Activated naive CD4-positive, alpha-beta T cell treated with anti-CD3 and anti-CD28 coated beads, Interleukin-2, amount 50 U/mL, for 72 hours (primary cell): ENCODE measurements around the gene ANKRD33. TPM values are rescaled to one million over a fixed set of nuclear protein-coding genes. Genes with fewer than 3 reads are reported as not detected.

ENCODE experiments used
- ATAC-seq, 2 donors: fragments of 150-1000 bp; cut with Tn5 transposase; 2 replicates each; pipeline ENCODE4 v1.10.0; 2021; ENCODE audit warnings: mild to moderate bottlenecking in 2 of 2, moderate library complexity in 2 of 2
- DNase-seq, 2 donors: peaks; one replicate each; pipeline ENCODE4 v3.0.0; 2021 to 2022; ENCODE audit warnings: low spot score in 2 of 2
- H3K27ac Mint-ChIP-seq, 2 donors: one replicate each; pipeline ENCODE4 v1.8.0; 2022; ENCODE audit warnings: mild to moderate bottlenecking in 2 of 2, mixed read lengths in 2 of 2
- H3K36me3 Mint-ChIP-seq, 2 donors: one replicate each; pipeline ENCODE4 v1.8.0; 2022; ENCODE audit warnings: mixed read lengths in 2 of 2
- H3K9me3 Mint-ChIP-seq, 2 donors: one replicate each; pipeline ENCODE4 v1.8.0; 2022; ENCODE audit warnings: mixed read lengths in 2 of 2
- total RNA-seq, 2 donors: library from RNA; stranded (reverse); gene quantifications; one replicate each; pipeline ENCODE4 v1.2.3, GENCODE V29; 2022

The ANKRD33 gene
- total RNA-seq, 2 donors from 2014 or later = not detected

DNA sequence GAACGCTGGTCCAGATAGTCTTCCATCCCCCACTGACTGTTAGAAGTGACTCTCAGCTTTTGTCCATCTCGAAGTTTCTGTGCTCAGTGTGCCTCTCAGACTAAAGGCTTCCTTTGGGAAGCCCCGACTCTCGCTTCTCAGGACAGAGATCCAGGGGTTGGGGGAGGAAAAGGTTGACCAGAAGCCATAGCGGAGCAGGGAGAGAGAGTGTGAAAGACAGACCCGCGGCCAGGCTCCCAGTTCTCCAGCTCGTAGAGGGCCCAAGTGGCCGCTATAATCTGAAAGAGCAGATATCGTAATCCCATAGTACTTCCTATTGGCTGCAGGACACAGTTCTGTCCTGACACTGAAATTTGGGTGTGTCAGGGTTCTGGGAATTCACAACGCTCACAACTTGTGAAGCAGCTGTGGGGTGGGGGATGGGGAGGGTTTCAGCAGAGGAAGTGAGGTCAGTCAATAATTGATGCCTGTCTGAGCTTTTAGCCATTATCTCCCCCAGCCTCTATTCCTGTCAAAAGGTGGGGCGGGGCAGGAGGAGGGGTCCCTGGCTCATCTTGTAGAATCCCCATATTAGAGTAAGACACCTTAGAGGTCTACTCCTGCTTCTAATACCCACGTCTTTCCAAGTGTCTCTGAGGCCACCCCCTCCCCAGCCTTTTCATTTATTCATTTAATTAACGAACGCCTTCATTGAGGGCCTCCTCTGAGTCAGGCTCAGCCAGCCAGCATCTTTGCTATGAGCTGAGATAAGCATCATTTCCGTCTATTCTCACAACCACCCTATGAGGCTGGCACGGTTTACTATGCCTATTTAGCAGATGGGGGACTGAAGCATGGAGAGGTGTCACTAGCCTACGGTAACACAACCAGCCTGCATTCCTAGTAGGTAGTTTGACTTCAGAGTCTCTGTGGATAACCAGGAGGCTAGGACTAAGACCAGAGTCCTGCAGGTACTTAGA is 17.8 kb downstream of the ANKRD33 start:
- Mint-ChIP-seq H3K9me3 (no peaks in the 10 kb centered on the region), H3K36me3 (peaks cover 0 to 5% of the 10 kb centered on the region in 2 donors), H3K27ac (no peak overlapping the region)
- no peak for DNase-seq
- ATAC-seq = no peak

GRCh38 chr12:51906430-51907082 is 18.7 kb downstream of the ANKRD33 start:
- DNase-seq = no peak
- no peaks in the 10 kb centered on the region for H3K9me3 Mint-ChIP-seq
- no peak for ATAC-seq
- no peak overlapping the region for H3K27ac Mint-ChIP-seq
- peaks cover 0 to 5% of the 10 kb centered on the region in 2 donors for H3K36me3 Mint-ChIP-seq

- no peak within 1 kb of the TSS for H3K27ac Mint-ChIP-seq
- no peak for DNase-seq
- no peak for ATAC-seq
- peaks cover 0 to 5% of the 10 kb centered on the region in 2 donors for H3K36me3 Mint-ChIP-seq
- no peaks in the 10 kb centered on the region for H3K9me3 Mint-ChIP-seq
These were observed 19.4 kb downstream of the ANKRD33 start, which contains the start of gene ACVRL1 for GRCh38 chr12:51907083-51907855. TSS of gene ACVRL1 (plus strand) at chr12:51907504. CDS start at chr12:51912475, 4,971 bp downstream.

DNA sequence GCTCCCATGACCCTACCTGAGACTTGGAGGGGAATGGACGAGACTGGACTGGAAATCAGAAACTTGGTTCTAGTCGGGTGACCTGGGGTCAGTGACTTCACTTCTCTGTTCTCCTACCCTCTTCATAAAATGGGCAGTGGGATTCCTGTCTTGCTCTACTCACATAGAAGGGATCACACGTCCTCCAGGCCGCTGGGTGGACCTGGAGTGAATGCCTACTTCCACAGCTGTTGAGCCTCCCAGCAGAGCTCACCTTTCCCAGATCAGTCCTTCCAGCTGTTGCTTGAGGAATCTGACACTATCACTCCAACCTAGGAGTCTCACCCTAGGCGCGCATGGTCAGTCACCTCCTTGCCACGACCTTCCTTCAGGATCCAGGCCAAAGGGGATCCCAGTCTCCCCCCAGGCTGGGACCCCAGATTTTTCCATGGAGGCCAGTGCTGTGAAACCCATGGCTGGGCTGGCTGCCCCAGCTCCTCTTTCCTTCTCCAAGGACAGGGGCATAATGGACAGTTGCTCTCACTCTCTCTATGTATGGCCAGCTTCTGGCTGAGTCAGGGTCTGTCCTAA is 20.0 kb downstream of the ANKRD33 start:
- Mint-ChIP-seq H3K27ac (no peak overlapping the region), H3K36me3 (peaks cover 0 to 5% of the 10 kb centered on the region in 2 donors), H3K9me3 (no peaks in the 10 kb centered on the region)
- no peak for DNase-seq
- no peak for ATAC-seq

GRCh38 chr12:51908876-51909592 is 21.1 kb downstream of the ANKRD33 start:
- no peaks in the 10 kb centered on the region for H3K9me3 Mint-ChIP-seq
- peaks cover 0 to 5% of the 10 kb centered on the region in 2 donors for H3K36me3 Mint-ChIP-seq
- no peak for ATAC-seq
- DNase-seq = no peak
- no peak overlapping the region for H3K27ac Mint-ChIP-seq

- H3K27ac Mint-ChIP-seq = no peak overlapping the region
- ATAC-seq = no peak
- peaks cover 0 to 5% of the 10 kb centered on the region in 2 donors for H3K36me3 Mint-ChIP-seq
- DNase-seq = no peak
- no peaks in the 10 kb centered on the region for H3K9me3 Mint-ChIP-seq
These were observed 22.3 kb downstream of the ANKRD33 start for GRCh38 chr12:51910168-51910567.

DNA sequence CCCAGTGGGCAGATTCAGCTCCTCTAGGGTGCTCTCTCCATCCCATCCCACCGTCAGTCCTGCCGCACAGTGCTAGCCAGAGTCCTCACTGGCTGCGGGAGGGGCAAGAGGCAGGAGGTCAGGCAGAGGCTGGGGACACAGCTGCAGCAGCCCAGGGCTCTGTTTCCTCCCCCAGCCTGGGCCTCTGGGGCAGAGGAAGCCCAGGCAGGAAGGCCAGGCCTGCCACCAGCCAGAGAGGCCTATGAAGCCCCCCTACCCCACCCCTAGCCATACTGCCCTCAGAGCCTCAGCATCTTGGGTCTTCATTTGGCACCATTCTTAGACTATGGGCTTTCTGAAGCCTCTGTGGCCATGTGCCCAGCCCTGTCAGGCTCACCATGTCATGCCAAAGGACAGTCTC is 22.8 kb downstream of the ANKRD33 start:
- no peak overlapping the region for H3K27ac Mint-ChIP-seq
- no peak for DNase-seq
- no peaks in the 10 kb centered on the region for H3K9me3 Mint-ChIP-seq
- H3K36me3 Mint-ChIP-seq = peaks cover 0 to 5% of the 10 kb centered on the region in 2 donors
- ATAC-seq = no peak

DNA sequence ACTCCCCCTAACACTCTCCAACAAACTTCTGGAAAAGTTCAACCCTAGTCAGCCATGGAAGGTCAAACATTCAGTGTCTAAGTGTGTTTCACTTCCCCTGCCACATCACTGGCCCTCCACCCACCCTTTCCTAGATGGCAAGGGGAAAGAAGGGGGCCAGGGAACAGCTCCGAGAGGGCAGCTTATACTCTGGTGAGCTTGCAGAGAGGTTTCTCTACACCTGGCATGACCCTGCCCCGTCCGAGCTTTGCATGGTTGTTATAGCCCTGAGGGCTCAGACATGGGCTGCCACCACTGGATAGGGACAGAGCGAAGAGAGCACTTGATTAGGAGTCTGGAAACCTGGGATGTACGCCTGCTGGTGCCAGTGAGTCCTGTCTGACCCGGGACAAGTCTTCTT is 23.4 kb downstream of the ANKRD33 start:
- ATAC-seq = no peak
- peaks cover 0 to 5% of the 10 kb centered on the region in 2 donors for H3K36me3 Mint-ChIP-seq

DNA sequence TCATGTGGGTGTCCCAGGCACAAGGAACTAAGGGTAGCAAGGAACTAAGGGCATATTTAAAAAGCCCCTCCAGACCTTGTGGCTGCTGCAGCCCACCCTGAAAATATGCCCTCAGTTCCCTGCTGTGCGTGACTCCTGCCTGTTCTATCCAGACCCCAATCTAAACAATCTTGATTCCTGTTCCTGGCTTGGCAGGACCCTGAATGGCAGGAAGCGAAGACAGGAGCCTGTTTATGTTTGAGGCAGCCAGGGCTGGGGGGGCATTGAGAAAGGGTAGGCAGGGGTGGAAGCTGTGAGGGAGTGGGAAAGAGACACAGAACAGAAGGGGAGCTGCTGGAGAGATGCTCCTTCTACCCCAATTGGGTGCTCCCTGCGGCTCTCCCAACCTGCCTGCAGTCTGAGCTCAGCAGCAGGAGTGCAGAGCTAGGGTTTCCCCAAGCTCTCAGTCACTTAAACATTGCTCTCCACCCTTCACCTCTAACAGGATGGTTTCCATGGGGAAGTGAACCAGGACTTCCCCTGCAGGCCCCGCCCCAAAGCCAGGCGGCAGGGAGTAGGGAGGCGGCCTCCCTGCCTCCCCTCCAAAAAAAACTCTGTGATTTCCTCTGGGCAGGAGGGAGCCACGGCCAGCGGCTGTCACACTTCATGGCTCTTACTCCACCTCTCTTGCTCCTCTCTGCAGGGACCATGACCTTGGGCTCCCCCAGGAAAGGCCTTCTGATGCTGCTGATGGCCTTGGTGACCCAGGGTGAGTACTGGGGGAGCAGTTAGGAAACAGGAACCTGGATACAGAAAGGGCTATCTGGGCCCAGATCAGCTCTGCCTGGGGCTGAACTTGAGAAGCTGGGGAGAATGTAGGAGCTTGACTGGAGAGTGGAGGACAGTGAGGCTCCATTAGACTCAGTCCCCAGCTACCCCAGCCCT is 24.1 kb downstream of the ANKRD33 start:
- DNase-seq (no peak), ATAC-seq (no peak)
- H3K27ac Mint-ChIP-seq = peak overlapping the region in 1 of 2 donors; percentile 50
- peaks cover 0 to 5% of the 10 kb centered on the region in 2 donors for H3K36me3 Mint-ChIP-seq
- H3K9me3 Mint-ChIP-seq = no peaks in the 10 kb centered on the region

More for the DNA sequence above, 23.4 kb downstream of the ANKRD33 start:
- DNase-seq = no peak
- no peaks in the 10 kb centered on the region for H3K9me3 Mint-ChIP-seq
- no peak overlapping the region for H3K27ac Mint-ChIP-seq

GRCh38 chr12:51913071-51914033 is 25.4 kb downstream of the ANKRD33 start:
- ATAC-seq (no peak), DNase-seq (no peak)
- H3K27ac Mint-ChIP-seq = no peak overlapping the region
- no peaks in the 10 kb centered on the region for H3K36me3 Mint-ChIP-seq
- H3K9me3 Mint-ChIP-seq = no peaks in the 10 kb centered on the region

- no peak for DNase-seq
- Mint-ChIP-seq H3K9me3 (no peaks in the 10 kb centered on the region), H3K36me3 (no peaks in the 10 kb centered on the region), H3K27ac (no peak overlapping the region)
- no peak for ATAC-seq
These were observed 26.4 kb downstream of the ANKRD33 start for GRCh38 chr12:51914034-51914923.

DNA sequence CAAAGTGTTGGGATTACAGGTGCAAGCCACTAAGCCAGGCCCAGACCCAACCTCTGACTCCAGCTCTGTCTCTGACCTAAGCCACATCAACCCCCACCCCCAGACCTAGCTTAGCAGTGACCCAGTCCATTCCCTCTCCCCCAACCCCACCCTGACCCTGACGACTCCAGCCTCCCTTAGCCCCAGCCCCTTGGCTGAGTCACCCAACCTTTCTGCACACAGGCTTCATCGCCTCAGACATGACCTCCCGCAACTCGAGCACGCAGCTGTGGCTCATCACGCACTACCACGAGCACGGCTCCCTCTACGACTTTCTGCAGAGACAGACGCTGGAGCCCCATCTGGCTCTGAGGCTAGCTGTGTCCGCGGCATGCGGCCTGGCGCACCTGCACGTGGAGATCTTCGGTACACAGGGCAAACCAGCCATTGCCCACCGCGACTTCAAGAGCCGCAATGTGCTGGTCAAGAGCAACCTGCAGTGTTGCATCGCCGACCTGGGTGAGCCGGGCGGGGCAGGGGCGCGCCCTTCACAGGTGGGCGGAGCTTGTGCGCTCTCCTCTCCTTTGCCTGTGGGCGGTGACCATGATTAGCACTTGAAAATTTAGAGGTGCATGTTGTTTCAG is 27.2 kb downstream of the ANKRD33 start:
- ATAC-seq = no peak
- Mint-ChIP-seq H3K27ac (no peak overlapping the region), H3K9me3 (no peaks in the 10 kb centered on the region)

GRCh38 chr12:51915951-51916350 is 28.0 kb downstream of the ANKRD33 start:
- no peak overlapping the region for H3K27ac Mint-ChIP-seq
- no peak for DNase-seq

More for the DNA sequence above, 27.2 kb downstream of the ANKRD33 start:
- no peaks in the 10 kb centered on the region for H3K36me3 Mint-ChIP-seq
- DNase-seq = no peak

More at GRCh38 chr12:51915951-51916350, 28.0 kb downstream of the ANKRD33 start:
- no peak for ATAC-seq
- Mint-ChIP-seq H3K36me3 (no peaks in the 10 kb centered on the region), H3K9me3 (no peaks in the 10 kb centered on the region)
